ENCODE measurements around the gene ITPK1.

DNA sequence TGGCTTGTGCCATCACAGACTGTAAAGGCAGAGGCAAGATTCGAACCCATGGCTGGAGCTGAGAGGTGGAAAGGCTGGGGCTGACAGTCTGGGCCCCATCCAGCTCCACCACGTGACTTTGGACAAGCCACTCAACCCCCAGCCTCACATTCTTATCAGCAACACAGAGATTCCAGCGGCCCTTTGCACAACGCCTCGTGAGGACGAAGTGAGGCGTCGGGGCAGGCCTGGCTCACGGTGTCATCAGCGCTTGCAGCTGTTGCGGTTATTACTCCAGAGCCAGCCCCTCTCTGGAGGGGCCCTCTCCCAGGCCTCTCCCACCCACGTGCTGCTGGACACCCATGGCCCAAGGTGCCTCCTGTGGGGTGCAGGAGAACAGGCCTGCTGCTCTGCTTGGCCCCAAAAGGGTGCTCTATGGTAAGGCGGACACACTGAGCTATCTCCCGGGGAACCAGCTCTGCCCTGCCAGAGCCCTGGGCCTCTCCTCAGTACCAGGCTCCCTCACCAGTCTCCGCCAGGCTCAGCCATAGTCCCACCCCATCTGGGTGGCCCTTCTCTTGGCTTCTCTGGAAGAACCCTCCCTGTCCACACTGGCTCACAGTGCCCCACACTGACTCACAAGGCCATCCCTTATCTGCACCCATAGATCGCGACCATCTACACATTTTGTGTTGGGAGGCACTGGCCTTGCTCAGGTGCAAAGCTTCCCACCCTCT, 171.7 kb downstream of the ITPK1 start:
- TF ChIP-seq, protein P1, sequence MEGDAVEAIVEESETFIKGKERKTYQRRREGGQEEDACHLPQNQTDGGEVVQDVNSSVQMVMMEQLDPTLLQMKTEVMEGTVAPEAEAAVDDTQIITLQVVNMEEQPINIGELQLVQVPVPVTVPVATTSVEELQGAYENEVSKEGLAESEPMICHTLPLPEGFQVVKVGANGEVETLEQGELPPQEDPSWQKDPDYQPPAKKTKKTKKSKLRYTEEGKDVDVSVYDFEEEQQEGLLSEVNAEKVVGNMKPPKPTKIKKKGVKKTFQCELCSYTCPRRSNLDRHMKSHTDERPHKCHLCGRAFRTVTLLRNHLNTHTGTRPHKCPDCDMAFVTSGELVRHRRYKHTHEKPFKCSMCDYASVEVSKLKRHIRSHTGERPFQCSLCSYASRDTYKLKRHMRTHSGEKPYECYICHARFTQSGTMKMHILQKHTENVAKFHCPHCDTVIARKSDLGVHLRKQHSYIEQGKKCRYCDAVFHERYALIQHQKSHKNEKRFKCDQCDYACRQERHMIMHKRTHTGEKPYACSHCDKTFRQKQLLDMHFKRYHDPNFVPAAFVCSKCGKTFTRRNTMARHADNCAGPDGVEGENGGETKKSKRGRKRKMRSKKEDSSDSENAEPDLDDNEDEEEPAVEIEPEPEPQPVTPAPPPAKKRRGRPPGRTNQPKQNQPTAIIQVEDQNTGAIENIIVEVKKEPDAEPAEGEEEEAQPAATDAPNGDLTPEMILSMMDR (conservative IDR thresholded peaks at IDR 0.05; ENCODE audit: low read depth in 2 of 2): no peak
- TF ChIP-seq EZH2 (IDR thresholded peaks at IDR 0.05; ENCODE audit: low read depth, unreplicated experiment): no peak
- no peak for TF ChIP-seq POLR2AphosphoS5 (IDR thresholded peaks at IDR 0.05; ENCODE audit: low read depth)

Data from GM23338 (cell line).